Aortic smooth muscle cell (primary cell): ENCODE data around the gene SLC36A2. TPM values are rescaled to one million over a fixed set of nuclear protein-coding genes. Genes with fewer than 3 reads are reported as not detected.

Experiments
- total RNA-seq: library from RNA; depleted of rRNA; stranded (reverse); fragments of >200 nt; gene quantifications from 2 replicates; pipeline ENCODE4 v1.2.3, GENCODE V29; 2014

Gene SLC36A2
- not detected in 2 replicates for total RNA-seq

GRCh38 chr5:151347369-151347768 is at the start of gene SLC36A2:
TSS of gene SLC36A2 (minus strand) at chr5:151347559. CDS start at chr5:151347460, 99 bp downstream.

GRCh38 chr5:151303666-151304065 is 43.7 kb downstream of the SLC36A2 start, which contains the start of gene SLC36A3:
TSS of gene SLC36A3 (minus strand) at chr5:151303766. CDS start at chr5:151303354, 412 bp downstream.

Other genes starting within 250 kb of the SLC36A2 start
- gene ANXA6, start 189.8 kb downstream of the SLC36A2 start, total RNA-seq = 465 and 500 TPM in 2 replicates
- gene CCDC69, start 123.5 kb downstream of the SLC36A2 start, total RNA-seq = 0.93 and 1.3 TPM in 2 replicates
- 27.0 and 35.7 TPM in 2 replicates for gene GM2A, start 94.4 kb downstream of the SLC36A2 start, total RNA-seq
- gene SLC36A3, start 43.8 kb downstream of the SLC36A2 start, total RNA-seq = not detected in 2 replicates
- gene SLC36A1, start 100.0 kb upstream of the SLC36A2 start, total RNA-seq = 7.0 and 8.1 TPM in 2 replicates
- under 0.01 and 0.13 TPM in 2 replicates for gene FAT2, start 243.8 kb upstream of the SLC36A2 start, total RNA-seq